ENCODE measurements around the gene GRK5.

The GRK5 gene

GRCh38 chr10:119341459-119342301, 134.3 kb downstream of the GRK5 start:
- Histone ChIP-seq H4K20me1 (ENCODE audit: insufficient read depth, low read length) (no peaks in the 10 kb centered on the region), H2AFZ (ENCODE audit: low read depth, low read length) (no peak overlapping the region), H3K27ac (ENCODE audit: low read length) (no peak overlapping the region), H3K4me3 (ENCODE audit: low read length) (no peak overlapping the region), H3K9me3 (ENCODE audit: insufficient read depth, low read length) (no peaks in the 10 kb centered on the region), H3K4me2 (ENCODE audit: low read length) (no peak overlapping the region), H3K36me3 (replicated peaks; ENCODE audit: low read depth, low read length) (no peaks in the 10 kb centered on the region), H3K4me1 (ENCODE audit: low read length) (no peaks in the 10 kb centered on the region), H3K9ac (ENCODE audit: low read length) (no peak overlapping the region), H3K27me3 (ENCODE audit: low read depth, low read length) (no peaks in the 10 kb centered on the region), H3K79me2 (ENCODE audit: low read length) (no peaks in the 10 kb centered on the region)
- TF ChIP-seq CTCF (IDR thresholded peaks at IDR 0.05; ENCODE audit: low read depth, low read length) (no peak), EZH2phosphoT487 (IDR thresholded peaks at IDR 0.05; ENCODE audit: low read depth) (no peak)

- Histone ChIP-seq H4K20me1 (ENCODE audit: insufficient read depth, low read length) (no peaks in the 10 kb centered on the region), H3K27ac (ENCODE audit: low read length) (no peak overlapping the region)
- TF ChIP-seq EZH2phosphoT487 (IDR thresholded peaks at IDR 0.05; ENCODE audit: low read depth) (no peak), CTCF (IDR thresholded peaks at IDR 0.05; ENCODE audit: low read depth, low read length) (no peak)
Observed at GRCh38 chr10:119342335-119342734, 135.0 kb downstream of the GRK5 start.

GRCh38 chr10:119343011-119343601, 135.7 kb downstream of the GRK5 start:
- H3K4me1 ChIP-seq (ENCODE audit: low read length) = no peaks in the 10 kb centered on the region
- TF ChIP-seq CTCF (IDR thresholded peaks at IDR 0.05; ENCODE audit: low read depth, low read length) = no peak
- no peak for TF ChIP-seq EZH2phosphoT487 (IDR thresholded peaks at IDR 0.05; ENCODE audit: low read depth)
- no peaks in the 10 kb centered on the region for H3K36me3 ChIP-seq (replicated peaks; ENCODE audit: low read depth, low read length)
- H3K27ac ChIP-seq (ENCODE audit: low read length) = no peak overlapping the region
- H3K27me3 ChIP-seq (ENCODE audit: low read depth, low read length) = no peaks in the 10 kb centered on the region
- H2AFZ ChIP-seq (ENCODE audit: low read depth, low read length) = no peak overlapping the region
- no peaks in the 10 kb centered on the region for H4K20me1 ChIP-seq (ENCODE audit: insufficient read depth, low read length)
- H3K9ac ChIP-seq (ENCODE audit: low read length) = no peak overlapping the region
- no peaks in the 10 kb centered on the region for H3K79me2 ChIP-seq (ENCODE audit: low read length)
- no peaks in the 10 kb centered on the region for H3K9me3 ChIP-seq (ENCODE audit: insufficient read depth, low read length)
- no peak overlapping the region for H3K4me3 ChIP-seq (ENCODE audit: low read length)
- H3K4me2 ChIP-seq (ENCODE audit: low read length) = no peak overlapping the region

More at GRCh38 chr10:119342335-119342734, 135.0 kb downstream of the GRK5 start:
- Histone ChIP-seq H3K4me3 (ENCODE audit: low read length) (no peak overlapping the region), H3K9me3 (ENCODE audit: insufficient read depth, low read length) (no peaks in the 10 kb centered on the region), H3K79me2 (ENCODE audit: low read length) (no peaks in the 10 kb centered on the region), H3K36me3 (replicated peaks; ENCODE audit: low read depth, low read length) (no peaks in the 10 kb centered on the region), H3K9ac (ENCODE audit: low read length) (no peak overlapping the region), H3K27me3 (ENCODE audit: low read depth, low read length) (no peaks in the 10 kb centered on the region), H3K4me1 (ENCODE audit: low read length) (no peaks in the 10 kb centered on the region), H2AFZ (ENCODE audit: low read depth, low read length) (no peak overlapping the region), H3K4me2 (ENCODE audit: low read length) (no peak overlapping the region)

- Histone ChIP-seq H3K4me1 (ENCODE audit: low read length) (no peaks in the 10 kb centered on the region), H3K9me3 (ENCODE audit: insufficient read depth, low read length) (no peaks in the 10 kb centered on the region), H3K79me2 (ENCODE audit: low read length) (no peaks in the 10 kb centered on the region), H3K27ac (ENCODE audit: low read length) (no peak overlapping the region), H3K4me3 (ENCODE audit: low read length) (no peak overlapping the region), H3K36me3 (replicated peaks; ENCODE audit: low read depth, low read length) (no peaks in the 10 kb centered on the region), H2AFZ (ENCODE audit: low read depth, low read length) (no peak overlapping the region), H3K9ac (ENCODE audit: low read length) (no peak overlapping the region), H3K4me2 (ENCODE audit: low read length) (no peak overlapping the region), H4K20me1 (ENCODE audit: insufficient read depth, low read length) (no peaks in the 10 kb centered on the region), H3K27me3 (ENCODE audit: low read depth, low read length) (no peaks in the 10 kb centered on the region)
- TF ChIP-seq EZH2phosphoT487 (IDR thresholded peaks at IDR 0.05; ENCODE audit: low read depth) (no peak), CTCF (IDR thresholded peaks at IDR 0.05; ENCODE audit: low read depth, low read length) (no peak)
Observed at GRCh38 chr10:119344381-119344780, 137.0 kb downstream of the GRK5 start.

Data from OCI-LY3 (cell line).